GM21528 (cell line): ENCODE data around the gene LEUTX.

Experiments used
- ATAC-seq: cut with Tn5 transposase; IDR thresholded peaks from one replicate; pipeline ENCODE4 v1.9.1; 2021; ENCODE audit warnings: mild to moderate bottlenecking, moderate library complexity; ENCODE audit not compliant: unreplicated experiment, low FRiP score

Gene LEUTX

DNA sequence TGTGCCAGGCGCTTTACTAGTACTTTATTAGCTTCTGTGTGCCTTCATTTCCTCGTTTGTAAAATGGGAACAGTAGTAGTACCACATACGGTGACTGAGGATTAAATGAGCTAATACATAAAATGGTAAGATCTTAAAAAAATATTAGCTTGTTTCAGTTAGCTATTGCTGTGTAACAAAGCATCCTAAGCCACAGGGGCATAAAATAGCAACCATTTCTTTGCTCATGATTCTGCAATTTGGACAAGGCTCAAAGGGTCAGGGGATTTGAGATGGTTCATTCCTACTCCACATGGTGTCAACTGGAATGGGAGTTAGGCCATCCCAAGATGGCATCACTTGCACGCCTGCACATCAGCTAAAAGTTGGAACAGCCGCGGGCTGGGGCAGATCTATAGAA is 42.0 kb downstream of the LEUTX start:
- ATAC-seq: no peak

DNA sequence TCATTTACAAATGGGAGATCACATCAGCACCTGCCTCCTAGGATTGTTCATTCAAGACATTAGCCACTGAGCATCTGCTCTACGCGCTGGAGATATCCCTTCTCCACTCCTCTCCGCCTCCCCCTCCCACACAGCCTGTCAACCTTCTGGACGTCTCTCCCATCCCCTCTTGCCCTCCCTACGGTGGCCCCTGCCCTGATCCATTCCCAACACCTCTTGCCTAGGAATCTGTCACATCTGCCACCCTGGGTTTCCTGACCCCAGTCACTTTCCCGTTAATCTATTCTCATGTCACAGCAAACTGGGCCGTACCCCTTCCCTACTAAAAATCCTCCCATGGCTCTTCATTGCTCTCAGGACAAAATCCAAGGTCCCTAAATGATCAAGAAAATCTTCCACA is 45.0 kb downstream of the LEUTX start:
- no peak for ATAC-seq

DNA sequence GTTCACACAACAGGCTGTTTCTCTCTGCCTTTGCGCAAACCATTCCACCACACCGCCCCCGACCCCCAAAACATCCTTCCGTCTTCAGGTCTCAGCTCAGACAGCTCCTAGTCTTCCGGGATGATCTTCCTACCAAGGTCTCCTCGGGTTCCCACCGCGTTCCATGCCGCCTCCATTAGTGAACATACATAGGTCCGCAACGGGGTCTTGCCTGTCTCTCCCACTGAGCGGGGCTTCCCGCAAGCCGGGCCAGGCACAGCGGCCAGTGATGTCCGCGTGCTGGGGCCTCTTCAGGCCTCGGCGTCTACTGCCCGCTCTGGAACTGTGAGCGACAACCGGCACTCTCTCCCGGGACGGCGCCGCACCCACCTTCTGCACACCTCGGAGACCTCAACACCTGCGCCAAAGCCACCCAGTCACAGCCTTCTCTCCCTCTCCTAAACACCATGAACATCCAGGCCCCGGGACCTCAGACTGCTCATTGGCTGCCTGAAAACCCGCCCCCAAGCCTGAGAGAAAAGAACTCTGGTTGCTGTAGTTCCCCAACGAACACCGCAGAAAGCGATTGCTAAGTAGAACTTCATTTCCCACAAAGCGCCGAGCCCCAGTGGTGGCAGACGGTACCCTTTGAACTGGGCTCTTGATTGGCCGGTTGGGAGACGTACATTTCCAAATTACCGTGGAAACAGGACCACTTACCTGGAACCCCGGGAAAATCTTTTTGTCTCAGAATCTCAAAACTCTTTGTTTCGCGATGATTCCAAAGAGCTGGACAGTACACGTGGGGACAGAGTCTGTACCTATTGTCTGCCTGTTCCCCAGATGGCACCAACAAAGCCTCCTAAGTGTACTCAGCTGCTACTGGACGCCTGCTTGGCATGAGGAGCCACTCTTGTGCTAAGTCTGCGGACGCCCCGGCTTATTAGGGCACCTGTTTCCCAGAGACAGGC is 45.8 kb downstream of the LEUTX start:
- peak; percentile 71 for ATAC-seq

DNA sequence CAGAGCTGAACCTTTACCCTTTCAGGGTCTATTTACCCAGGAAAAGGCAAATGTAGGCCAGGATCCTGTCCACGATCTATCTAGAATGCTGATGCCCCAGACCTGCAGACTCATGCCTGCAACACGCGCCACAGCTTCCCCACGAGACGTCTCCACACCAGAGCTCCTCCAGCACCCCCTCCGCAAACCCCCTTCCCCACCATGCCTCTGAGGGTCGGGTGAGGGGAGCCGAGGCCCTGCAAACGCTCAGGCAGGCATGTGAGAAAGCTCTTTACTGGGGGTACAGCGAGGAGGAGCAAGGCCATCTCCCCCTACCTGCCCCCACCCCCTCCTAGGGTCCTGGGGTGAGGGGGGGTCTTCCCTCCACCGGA is 46.4 kb downstream of the LEUTX start:
- no peak for ATAC-seq

DNA sequence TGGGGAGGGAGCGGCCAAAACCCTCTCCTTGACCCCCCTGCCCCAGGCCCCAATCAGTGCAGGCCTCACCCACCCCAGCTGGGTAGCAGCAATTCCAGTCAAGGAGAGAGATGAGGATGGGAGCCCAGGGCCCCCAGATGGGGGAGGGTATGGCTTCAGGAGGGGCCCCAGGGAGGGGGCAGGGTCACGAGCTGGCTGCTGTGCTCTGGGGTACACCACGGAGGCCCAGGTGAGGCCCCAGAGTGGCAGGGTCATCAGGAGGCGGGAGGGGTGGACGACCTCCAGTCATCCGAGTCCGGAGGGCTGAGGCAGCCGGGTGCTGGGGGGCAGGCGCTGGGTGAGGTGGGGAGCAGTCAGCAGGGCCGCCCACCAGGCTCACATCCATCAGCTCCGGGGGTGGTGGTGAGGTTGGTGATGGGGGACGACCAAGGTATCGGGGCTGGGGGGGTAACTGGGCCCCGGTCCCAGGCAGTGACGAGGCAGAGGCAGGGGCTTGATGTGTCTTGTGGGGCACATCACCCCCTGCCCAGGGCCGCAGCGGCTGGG is 47.0 kb downstream of the LEUTX start:
- ATAC-seq: no peak

DNA sequence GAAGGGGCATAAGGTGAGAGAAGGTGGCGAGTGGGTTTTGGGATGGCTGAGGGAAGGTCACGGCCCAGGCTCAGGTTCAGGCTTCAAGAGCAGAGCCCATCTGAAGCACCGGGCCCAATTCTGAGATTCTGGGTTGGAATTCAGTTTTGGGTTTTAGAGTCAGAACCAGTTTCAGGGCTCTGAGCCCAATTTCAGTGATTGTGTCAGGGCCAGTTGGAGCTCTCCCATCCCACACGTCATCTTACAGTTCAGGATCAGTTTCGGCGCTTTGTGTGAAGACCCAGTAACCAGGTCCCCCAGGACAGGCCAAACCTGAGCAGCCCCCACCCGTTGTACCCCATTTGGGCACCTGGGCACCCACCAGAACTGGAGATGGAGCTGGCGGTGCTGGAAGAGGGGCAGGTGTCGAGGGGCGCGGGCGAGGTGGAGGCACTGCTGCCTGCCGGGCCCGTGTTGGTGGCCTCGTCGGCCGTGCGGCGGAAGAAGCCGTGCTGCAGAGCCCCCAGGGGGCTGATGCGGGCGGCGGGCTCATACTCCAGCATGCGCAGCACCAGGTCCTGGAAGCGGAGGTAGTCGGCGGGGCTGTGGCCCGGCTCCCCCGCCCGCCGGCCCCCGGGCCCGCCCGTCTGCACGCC is 47.8 kb downstream of the LEUTX start:
- ATAC-seq: no peak

DNA sequence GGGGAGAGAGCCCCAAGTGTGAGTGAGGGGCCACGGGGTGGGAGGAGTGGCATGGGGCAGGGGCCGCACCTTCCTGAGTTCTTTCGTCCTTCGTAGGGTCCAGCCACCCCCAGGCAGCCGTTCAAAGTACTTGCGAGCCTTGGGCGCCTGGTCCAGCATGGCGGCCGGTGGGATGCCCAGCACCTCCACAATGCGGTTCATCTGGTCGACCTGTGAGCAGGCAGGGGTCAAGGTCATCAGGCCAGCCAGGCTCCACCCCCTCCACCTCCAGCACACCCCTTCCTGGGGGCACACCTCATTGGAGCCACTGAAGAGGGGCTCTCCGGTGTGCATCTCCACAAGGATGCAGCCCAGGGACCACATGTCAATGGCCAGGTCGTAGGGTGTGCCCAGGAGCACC is 48.6 kb downstream of the LEUTX start:
- no peak for ATAC-seq

DNA sequence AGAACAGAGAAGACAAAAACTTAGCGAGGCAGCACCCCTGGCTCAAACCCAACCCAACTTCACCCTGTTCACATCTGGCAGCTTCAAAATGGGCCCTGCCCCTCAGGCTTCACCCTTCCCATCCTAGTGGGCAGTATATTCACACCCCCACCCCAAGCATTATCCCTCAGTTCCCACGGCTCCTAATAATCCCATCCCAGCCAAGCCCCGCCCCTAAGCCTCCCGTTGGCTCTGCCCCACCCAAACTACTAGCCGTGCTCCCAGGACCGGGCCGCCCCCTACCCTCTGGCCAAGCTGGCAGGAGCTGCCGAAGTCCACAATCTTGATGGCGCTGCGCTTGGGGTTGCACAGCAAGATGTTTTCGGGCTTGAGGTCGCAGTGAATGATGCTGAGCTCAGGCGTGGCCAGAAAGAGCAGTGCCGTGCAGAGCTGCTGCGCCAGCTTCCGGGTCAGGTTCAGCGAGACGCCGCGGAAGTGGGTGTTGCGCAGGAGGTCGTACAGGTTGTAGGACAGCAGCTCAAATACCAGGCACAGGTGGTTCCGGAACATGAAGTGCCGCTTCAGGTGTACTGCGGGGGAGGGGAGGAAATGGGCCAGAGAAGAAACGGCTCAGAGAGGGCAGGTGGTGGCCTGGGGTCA is 49.5 kb downstream of the LEUTX start:
- ATAC-seq: no peak

DNA sequence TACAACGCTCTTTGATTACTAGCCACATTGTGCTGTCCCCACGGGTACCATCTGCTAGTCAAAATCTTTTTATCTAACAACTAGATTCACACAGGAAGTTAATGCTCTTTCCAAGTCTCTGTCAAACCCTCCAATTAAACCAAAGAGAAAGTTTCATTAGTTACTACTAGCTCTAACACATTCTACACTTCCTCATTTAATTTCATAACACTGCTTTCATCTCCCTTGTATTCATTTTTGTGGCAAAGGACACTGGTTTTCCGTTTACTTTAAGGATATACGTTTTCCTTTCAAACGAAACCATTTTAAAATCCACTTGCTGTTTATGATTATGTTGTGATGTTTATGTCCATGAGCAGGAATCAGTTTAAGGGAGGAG is 50.0 kb downstream of the LEUTX start:
- ATAC-seq: no peak

DNA sequence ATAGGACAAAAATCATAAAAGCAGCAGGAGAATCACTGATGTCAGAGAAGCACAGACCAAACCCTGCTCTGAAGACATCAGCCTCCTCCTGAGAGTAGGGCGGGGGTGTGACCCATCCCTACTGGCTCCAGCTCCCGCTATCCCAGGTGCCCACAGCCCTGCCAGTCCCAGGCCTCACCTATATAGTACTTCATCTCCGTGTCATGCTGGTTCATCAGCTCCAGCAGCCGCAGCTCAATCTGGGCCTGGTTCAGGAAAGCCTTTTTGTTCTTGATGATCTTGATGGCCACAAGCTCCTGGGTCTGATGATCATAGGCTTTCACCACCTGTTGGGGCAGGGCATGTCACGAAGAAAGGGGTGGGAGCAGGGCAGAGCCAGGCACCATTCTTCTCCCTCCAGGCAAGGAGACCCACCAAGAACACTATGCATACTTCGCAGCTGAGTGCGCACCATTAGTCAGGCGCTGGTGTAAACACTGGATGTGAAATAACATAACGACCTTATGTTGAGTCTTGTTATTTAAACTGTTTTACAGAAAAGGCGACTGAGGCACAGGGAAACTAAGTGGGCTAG is 51.1 kb downstream of the LEUTX start:
- no peak for ATAC-seq

DNA sequence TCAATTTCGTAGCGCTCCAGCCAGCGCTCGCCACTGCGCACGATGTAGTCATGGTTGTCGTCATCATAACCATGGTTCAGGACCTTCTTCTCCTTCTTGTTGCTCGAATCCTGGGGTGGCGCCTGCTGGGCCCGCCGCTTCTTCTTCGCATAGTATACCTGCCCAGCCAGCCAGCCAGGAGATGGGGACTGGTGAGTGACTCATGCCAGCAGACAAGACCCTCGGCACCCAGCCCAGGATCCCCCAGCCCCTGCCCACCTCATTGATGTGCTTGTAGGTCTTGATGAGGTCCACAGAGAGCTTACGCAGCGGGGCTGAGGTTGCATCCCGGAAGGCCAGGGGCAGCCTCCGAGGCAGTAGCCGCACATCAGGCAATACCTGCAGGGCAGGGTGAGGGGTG is 51.8 kb downstream of the LEUTX start:
- no peak for ATAC-seq

DNA sequence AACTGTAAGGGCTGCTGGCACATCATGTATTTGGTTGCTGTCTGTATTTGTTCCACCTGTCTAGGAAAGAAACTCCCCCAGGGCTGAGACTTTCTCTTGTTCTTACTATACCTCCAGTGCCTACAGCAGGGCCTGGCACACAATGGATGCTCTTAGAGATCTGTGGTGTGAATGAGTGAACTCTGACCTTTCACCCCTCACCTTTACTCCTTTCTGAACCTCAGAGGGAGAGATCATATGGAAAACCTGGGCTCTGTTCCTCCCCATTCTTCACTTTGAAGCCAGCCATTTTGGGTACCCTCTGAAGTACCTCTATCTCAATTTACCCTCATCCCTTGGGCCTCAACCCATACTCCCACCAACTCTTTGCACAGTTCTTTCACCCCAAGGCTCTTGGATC is 52.2 kb downstream of the LEUTX start:
- no peak for ATAC-seq

DNA sequence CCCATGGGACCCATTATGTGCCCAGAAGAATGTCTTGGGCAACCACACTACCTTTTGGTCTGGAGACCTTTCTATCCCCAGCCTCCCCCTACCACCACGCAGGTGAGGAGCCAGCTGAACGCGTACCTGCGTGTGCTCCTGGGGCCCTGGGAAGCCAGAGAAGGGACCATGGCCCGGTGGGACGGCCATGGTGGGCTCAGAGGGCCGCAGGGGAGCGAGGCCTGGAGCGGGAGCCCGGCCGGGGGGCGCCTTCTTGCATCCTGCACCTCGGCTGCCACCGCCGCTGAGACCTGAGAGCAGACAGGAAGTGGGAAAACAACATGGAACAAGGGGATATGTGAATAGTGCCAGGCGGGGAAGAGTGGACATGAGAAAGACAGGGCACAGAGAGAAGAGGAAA is 53.0 kb downstream of the LEUTX start:
- ATAC-seq: no peak

DNA sequence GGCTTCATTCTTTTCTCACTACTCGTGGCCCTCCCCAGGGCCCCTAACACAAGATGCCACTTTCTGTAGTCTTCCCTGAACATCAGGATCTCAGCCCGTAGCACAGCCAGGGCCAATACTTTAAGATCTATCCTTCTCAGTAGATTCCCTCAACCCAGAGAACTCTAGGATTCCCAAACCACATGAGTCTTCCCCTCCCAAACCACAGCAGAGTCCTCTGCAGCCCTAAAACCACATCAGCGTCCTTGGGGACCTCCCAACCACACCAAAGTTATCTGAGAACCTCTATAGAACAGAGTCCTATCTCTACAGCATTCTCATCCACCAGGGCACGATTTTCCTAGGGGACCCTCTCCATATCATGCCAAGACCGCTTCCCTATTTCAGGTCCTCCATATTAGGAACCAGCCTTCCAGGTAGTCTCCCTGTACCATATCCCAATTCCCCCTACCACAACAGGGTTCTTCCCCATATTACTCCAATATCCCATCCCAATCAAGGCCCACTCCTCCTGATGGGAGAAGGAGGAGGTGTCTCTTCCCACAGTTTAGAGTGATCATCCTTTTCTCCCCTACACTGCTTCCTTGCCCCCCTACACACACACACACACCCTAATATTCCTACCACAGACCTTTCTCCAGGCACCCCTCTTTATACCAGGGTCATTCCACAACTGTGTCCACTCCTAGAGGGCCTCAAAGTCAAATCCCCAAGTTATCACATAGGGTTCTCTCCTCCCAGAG is 53.9 kb downstream of the LEUTX start:
- no peak for ATAC-seq

DNA sequence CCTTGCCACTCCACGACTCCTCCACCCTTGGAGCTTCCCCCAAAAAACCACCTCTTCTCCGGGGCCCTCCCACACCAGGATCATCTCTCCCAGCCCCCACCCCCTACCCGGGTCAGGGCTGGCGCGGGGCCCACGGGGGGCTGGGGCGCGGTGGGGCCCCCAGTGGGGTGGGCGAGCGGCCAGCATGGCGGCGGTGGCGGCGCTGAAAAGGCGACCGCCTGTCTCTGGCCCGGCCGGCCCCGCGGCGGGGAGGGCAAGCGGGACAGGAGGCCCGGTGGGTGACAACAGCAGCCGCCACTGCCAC is 54.5 kb downstream of the LEUTX start:
- ATAC-seq: no peak

DNA sequence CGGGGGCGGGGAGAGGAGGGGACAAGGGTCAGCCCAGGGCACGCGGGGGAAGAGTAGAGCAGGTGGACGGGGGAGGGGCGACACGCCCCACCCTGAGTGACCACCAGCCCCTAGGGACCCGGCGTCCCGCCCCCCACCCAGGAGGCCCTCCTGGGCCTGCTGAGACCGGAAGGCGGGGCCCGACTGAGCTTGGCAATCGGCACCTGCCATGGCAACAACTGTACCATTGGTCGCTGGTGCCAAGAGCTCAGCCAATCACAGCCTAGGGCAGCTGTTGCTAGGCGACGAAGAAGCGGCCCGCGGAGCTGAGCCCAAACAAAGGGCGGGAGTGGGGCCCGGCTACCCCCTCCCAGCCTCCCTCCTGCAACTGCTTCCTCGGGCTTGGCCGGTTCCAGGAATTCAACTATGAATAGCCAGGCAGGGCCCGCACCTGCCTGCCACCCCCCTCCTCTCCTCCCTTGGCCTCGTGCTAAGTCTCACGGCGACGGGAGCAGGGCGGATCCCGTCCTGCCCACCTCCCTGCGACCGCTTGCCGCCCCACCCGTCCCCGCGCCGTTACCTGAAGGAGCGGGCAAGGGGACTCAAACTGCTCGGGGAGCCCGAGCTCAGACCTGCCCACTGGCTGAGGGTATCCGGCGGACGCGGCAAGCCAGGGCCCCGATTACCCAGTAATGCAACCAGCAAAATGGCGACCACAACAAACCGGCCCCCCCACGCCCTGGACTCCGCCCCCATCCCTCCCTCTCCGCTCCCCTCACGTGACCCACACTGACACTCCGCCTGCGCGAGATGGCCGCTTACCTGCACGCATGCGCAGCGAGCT is 55.0 kb downstream of the LEUTX start, which contains the start of gene DYRK1B:
TSS of gene DYRK1B (minus strand) at position 699 of the 823 bp plus-strand sequence. CDS start 2,295 bp downstream, outside the sequence.
- ATAC-seq: peak; percentile 79

DNA sequence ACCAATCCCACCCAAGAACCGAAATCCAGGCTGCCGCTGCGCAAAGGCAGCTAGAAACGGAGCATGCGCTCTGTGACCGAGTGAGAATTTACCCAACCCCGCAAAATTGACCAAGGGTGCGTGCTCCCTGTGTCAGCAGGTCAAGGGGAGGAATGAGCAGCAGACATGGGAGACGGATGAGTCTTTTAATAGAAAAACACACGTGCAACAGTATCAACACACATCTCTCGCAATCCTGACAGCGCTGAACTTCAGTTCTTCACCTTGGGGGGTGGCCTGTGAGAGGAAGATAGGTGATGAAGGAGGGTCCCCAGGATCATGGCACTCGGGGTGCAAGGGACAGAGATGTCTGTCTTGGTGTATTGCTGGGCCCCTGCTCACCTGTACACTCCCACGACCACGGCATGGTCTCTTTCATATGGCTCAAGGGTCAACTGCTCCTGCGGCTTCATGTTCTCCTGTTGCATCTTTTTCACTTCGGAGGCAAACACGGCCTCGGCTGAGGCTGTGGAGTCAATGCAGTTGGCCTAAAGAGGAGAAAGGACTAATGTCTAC is 55.7 kb downstream of the LEUTX start:
- ATAC-seq: peak; percentile 5
